RWPE1 (cell line): ENCODE results near the gene WDR4.
"Not testable (repeated sequence)": the region's sequence is repeated elsewhere in the genome, so short reads cannot be mapped to it uniquely, and the experiment has no call there.

Experiments used
- CTCF ChIA-PET: fragments of 350-600 bp; sonication (Branson Sonifier 250); formaldehyde crosslinking; extraction: SDS; loops from one replicate; lab custom pipeline; 2021; lab: Yijun Ruan, JAX
- POLR2A ChIA-PET: fragments of 400-600 bp; formaldehyde crosslinking; extraction: SDS; loops from one replicate; lab custom pipeline; 2020; ENCODE audit warnings: antibody characterized with exemption; ENCODE audit not compliant: low non-redundant PET; lab: Yijun Ruan, JAX
- DNase-seq: peaks from one replicate; pipeline ENCODE4 v3.0.0; 2012; ENCODE audit warnings: low spot score
- H3K27ac ChIP-seq: fragments of 450-650 bp; 2 replicates; pipeline ENCODE4 v1.5.1; 2017
- TF ChIP-seq, protein P1 (sequence below): fragments of 450-650 bp; conservative IDR thresholded peaks from 2 replicates; pipeline ENCODE4 v1.5.1; 2017; ENCODE audit warnings: low read depth, mild to moderate bottlenecking

The WDR4 gene, protein sequence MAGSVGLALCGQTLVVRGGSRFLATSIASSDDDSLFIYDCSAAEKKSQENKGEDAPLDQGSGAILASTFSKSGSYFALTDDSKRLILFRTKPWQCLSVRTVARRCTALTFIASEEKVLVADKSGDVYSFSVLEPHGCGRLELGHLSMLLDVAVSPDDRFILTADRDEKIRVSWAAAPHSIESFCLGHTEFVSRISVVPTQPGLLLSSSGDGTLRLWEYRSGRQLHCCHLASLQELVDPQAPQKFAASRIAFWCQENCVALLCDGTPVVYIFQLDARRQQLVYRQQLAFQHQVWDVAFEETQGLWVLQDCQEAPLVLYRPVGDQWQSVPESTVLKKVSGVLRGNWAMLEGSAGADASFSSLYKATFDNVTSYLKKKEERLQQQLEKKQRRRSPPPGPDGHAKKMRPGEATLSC

DNA sequence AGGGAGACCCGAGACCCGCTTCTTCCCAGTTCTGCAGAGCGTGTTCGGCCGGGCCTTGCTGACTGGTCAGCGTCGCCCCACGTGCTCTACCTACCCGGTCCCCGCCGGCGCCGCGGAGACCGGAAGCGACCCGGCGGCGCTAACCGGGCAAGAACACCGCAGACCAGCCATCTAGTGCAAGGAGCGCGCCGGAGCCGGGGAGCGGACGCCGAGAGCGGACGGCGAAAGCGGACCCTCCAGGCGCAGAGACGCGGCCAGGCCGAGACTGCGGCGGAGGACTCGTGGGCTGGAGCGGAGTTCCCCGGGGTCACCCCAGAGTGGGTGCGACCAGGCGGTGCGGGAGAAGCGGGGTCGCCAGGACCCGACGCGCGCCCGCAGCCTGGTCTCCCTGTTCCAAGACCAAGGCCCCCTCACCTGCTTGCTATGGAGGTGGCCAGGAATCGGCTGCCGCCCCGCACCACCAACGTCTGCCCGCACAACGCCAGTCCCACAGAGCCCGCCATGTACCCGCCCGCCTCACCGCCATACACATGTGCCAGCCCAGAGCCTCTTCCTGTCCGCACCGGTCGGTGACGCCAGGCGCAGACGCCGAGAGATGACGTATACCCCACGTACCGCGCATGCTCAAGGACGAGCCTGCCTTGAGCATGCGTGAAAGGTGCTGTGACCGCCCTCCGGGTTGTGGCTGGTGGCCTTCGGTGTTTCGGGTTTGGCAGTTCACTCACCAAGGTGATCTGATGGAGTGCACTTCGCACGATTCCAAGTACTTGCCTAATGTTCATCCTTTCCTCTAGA, at the start of gene WDR4:
Gene WDR4, minus strand, starts transcription at position 547 of the 795 bp plus-strand sequence. Its CDS starts 44 bp downstream, at position 503.
- ChIA-PET POLR2A (interaction anchor here (1.1 kb wide), 1 partner anchor 14 kb away, joined by 3 read pairs; the partner anchor contains the start of gene NDUFV3), CTCF (no interaction called here)
- TF ChIP-seq, protein P1, sequence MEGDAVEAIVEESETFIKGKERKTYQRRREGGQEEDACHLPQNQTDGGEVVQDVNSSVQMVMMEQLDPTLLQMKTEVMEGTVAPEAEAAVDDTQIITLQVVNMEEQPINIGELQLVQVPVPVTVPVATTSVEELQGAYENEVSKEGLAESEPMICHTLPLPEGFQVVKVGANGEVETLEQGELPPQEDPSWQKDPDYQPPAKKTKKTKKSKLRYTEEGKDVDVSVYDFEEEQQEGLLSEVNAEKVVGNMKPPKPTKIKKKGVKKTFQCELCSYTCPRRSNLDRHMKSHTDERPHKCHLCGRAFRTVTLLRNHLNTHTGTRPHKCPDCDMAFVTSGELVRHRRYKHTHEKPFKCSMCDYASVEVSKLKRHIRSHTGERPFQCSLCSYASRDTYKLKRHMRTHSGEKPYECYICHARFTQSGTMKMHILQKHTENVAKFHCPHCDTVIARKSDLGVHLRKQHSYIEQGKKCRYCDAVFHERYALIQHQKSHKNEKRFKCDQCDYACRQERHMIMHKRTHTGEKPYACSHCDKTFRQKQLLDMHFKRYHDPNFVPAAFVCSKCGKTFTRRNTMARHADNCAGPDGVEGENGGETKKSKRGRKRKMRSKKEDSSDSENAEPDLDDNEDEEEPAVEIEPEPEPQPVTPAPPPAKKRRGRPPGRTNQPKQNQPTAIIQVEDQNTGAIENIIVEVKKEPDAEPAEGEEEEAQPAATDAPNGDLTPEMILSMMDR: no peak
- DNase-seq: peak; percentile 99
- peak within 1 kb of the TSS; percentile 88 for H3K27ac ChIP-seq

DNA sequence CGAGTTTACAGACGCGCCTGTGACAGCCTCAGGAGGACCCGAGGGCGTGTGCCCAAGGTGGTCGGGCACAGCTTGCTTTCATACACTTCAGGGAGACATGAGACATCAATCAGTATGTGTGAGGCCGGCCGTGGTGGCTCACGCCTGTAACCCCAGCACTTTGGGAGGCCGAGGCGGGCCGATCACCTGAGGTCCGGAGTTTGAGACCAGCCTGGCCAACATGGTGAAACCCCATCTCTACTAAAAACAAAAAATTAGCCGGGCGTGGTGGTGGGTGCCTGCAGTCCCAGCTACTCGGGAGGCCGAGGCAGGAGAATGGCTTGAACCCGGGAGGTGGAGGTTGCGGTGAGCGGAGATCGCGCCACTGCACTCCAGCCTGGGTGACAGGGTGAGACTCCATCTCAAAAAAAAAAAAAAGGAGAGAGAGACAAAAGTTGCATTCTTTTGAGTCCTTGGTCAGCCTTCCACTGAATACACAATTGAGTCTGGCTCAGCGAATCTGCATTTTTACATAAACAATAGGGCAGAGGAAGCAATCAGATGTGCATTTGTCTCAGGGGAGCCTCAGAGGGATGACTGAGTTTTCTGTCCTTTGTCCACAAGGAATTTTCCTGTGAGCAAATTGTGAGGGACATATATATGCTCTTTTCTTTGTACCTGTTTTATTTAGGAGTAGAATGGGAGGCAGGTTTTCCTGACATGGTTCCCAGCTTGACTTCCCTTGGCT, 48.3 kb upstream of the WDR4 start:
- POLR2A ChIA-PET, DNase-seq, CTCF ChIA-PET: not testable (repeated sequence)
- peak overlapping the region; percentile 10; the same call in 1 of the 2 replicates for H3K27ac ChIP-seq

DNA sequence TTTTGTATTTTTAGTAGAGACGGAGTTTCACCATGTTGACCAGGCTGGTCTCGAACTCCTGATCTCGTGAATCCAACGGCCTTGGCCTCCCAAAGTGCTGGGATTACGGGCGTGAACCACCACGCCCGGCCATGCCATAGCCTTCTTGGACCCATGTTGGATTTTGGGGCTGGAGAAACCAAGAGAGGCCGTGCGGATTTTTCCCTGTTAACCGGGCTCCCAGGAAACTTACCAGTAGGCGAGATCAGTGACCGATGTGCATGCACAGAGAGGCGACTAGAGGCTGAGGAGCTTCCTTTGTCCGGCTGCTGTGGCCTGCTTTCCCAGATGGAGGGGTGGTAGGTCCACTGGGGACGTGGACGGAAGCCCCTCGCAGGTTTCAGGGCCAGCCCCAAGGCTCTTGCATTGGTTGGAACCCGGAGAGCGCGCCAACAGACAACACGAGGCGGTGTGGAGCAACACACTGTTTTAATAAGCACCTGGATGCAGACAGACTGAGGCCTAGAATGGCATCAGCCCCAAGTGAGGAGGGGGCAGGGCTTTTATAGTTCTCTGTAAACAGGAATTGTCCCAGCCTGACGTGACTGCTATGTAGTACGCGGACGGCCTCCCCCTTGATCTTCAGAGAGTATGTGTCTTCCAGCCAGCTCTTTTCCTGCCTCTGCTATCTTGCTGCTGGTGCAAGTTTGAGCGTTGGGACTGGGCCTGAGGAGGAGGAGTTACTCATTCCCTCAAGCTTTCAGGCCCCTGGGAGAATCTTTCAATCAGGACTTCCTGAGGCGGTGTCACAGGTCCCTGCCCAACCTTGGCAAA, 46.0 kb upstream of the WDR4 start, which contains the start of gene ERVH48-1:
Gene ERVH48-1, minus strand, starts transcription at position 517 of the 813 bp plus-strand sequence. CDS start 6,624 bp downstream, outside the sequence.
- ChIA-PET CTCF (interaction anchor here (0.7 kb wide), 1 partner anchor 9 kb away, joined by 3 read pairs; no protein-coding TSS in a partner anchor), POLR2A (no interaction called here)
- TF ChIP-seq, protein P1: no peak
- DNase-seq: no peak
- peak within 1 kb of the TSS; percentile 75 for H3K27ac ChIP-seq

DNA sequence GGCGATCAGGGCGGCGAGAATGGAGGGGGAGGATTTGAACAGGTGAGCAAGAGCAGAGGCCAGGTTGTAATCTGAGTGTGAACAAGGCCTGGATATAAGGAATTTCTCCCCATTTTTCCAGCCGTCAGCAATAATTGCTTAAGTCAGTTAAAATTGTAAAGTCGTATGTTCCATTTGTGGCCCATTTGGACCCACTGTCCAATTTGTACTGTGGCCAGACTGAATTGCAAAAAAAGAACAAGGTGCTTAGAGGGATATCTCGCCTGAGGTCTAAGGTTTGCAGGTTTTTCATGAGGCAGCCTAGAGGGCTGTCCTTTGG, 45.1 kb upstream of the WDR4 start:
- no peak for DNase-seq
- POLR2A ChIA-PET: no interaction called here
- TF ChIP-seq, protein P1: no peak
- peak overlapping the region; percentile 75 for H3K27ac ChIP-seq
- CTCF ChIA-PET: no interaction called here

DNA sequence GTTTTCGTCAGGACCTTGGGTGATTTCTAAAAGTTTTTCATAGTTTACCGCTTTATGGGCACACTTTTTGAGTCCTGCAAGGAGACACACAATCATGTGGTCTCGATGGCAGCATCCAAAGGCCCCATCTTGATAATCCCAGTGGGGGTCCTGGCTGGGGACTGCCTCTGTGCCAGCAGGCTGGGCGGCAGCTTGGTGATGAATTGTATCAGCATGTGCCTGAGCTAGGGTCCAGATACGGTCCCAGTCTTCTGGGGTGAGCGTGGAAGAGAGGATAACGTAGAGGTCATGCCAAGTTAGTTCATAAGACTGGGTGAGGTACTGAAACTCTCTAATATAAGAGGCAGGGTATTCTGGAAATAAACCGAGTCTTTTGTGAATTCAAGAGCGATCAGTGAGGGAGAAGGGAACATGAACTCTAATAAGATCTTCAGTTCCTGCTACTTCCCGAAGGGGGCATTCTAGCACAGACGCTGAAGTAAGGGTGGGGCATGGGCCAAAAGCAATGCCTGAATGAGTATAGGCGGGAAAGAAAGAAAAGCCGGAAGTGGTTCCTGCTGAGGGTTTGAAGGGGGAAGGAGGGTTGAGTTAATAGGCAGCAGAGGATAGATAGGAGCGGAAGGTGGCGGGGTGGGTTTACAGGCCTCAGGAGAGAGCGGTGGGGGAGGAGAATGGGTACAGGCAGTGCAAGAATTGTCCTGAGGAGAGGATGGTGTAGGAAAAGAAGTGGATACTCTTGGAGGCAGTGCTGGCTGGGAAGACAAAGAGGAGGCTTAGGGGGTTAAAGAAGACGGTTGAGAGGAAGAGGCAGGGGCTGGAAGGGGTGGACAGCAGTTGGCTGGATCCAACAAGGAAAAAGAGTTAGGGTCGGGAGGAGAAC, 44.5 kb upstream of the WDR4 start:
- ChIA-PET POLR2A (no interaction called here), CTCF (interaction anchor here (0.6 kb wide), 1 partner anchor 32 kb away, joined by 3 read pairs; no protein-coding TSS in a partner anchor)
- H3K27ac ChIP-seq: peak overlapping the region; percentile 75
- TF ChIP-seq, protein P1: peak; percentile 87
- DNase-seq: peak; percentile 84
